GM10266 (cell line): ENCODE measurements around the gene EDA.

Source experiments
- DNase-seq: peaks from one replicate; pipeline ENCODE4 v3.0.0; 2012; ENCODE audit errors: extremely low spot score
- TF ChIP-seq, protein P1 (sequence below): IDR thresholded peaks from 2 replicates; pipeline ENCODE4 v1.5.1; 2012; ENCODE audit warnings: mild to moderate bottlenecking, low read depth; ENCODE audit not compliant: control insufficient read depth, insufficient read depth; ENCODE audit errors: missing control alignments

Gene EDA

DNA sequence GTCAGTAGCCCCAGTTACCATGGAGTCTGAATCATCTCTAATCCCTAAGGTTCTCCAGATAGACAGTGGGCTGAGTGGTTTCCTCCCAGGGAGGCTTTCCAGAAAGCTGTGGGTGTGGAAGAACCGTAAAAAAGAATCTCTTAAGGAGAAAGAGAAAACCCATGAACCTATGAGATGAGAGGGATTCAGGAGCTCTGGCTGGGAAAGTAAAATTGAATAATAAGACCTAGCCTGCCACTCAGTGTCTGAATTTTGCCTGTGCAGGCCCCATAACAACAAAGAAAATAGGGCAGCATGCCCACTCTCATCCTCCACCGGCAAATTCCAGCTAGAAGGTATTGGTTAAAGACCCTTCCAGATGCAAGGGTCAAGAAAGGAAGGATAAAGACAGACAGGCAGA lies 416.9 kb downstream of the EDA start:
- DNase-seq, result no peak
- TF ChIP-seq, protein P1, sequence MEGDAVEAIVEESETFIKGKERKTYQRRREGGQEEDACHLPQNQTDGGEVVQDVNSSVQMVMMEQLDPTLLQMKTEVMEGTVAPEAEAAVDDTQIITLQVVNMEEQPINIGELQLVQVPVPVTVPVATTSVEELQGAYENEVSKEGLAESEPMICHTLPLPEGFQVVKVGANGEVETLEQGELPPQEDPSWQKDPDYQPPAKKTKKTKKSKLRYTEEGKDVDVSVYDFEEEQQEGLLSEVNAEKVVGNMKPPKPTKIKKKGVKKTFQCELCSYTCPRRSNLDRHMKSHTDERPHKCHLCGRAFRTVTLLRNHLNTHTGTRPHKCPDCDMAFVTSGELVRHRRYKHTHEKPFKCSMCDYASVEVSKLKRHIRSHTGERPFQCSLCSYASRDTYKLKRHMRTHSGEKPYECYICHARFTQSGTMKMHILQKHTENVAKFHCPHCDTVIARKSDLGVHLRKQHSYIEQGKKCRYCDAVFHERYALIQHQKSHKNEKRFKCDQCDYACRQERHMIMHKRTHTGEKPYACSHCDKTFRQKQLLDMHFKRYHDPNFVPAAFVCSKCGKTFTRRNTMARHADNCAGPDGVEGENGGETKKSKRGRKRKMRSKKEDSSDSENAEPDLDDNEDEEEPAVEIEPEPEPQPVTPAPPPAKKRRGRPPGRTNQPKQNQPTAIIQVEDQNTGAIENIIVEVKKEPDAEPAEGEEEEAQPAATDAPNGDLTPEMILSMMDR, result no peak

DNA sequence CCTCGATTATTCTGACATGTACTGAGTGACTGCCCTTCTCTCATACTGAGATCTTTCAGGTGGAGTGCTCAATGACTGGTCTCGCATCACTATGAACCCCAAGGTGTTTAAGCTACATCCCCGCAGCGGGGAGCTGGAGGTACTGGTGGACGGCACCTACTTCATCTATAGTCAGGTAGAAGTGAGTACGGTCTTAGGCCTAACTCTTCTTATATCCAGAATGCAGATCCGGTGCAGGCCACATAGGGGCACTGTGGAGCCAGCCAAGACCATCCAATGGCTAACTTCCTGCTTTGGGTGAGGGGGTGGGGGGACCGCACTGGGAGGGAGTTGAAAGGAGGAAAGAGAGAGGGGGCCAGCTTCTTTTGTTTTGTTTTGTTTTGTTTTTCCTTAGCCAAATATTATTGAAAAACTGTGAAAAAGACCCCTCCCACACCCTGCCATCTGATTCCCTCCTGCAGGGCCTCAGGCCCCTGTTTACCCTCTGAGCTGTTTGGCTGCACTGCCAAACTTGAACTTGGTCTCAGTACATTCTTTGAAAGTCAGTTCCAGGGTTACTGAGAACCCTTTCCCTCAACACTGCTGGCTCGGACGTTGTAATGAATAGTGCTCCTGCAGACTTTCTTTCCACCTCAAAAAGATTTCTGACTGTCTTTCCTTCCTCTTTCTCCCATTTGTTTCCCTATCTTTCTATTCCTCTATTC lies 417.6 kb downstream of the EDA start:
- TF ChIP-seq, protein P1, result peak; percentile 43
- DNase-seq, result peak; percentile 22

DNA sequence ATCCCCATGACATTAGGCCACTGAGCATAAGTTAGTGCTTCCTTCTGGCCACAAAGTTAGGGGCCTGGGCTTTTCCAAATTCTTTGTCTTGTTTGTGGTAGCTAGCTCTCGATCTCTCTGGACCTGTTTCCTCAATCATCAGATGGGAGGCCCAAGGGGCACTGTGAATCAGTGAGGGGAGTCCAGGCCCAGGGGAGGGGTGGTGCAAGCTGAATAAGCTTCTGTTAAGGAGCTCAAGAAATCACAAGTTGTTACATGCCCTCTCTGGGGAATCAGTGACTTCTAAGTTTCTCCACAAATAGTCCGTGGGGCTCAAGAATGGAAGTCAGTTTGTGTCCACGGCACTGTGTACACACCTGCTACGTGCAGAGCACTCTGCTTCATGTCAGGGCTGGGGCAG lies 418.7 kb downstream of the EDA start:
- DNase-seq, result no peak
- TF ChIP-seq, protein P1, result no peak

DNA sequence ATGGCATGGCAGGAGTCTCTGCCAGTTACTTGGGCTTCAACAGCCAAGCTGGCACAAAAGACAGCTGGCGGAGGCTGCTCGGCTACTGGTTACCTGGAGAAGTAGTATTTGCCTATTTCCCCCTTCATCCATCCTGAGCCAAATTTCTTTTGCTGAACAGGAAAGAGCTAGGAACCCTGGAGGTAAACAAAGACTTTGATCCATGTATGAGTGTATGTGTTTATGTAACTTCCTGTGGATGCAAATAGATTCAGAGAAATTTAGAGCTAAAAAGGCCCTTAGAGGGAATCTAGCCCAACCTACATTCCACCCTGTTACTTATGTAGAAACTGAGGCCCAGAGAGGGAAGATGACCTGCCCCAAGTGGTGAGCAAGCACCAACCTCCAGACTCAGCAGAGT lies 422.6 kb downstream of the EDA start:
- no peak for DNase-seq
- TF ChIP-seq, protein P1, result no peak

DNA sequence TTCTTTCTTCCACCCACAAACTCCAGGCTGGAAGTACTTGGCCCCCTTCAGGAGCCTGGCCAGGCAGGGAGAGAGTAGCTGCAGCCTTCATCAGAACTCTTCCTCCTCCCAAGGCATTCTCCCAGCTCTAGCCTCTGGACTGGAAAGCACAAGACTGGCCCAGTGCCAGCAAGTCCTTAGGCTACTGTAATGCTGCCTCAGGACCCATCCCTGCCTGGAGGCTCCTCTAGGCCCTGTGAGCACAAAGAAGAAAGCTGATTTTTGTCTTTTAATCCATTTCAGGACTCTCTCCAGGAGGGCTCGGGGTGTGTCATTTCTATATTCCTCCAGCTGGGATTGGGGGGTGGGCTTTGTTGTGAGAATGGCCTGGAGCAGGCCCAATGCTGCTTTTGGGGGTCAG lies 423.0 kb downstream of the EDA start:
- no peak for DNase-seq
- TF ChIP-seq, protein P1, result no peak

DNA sequence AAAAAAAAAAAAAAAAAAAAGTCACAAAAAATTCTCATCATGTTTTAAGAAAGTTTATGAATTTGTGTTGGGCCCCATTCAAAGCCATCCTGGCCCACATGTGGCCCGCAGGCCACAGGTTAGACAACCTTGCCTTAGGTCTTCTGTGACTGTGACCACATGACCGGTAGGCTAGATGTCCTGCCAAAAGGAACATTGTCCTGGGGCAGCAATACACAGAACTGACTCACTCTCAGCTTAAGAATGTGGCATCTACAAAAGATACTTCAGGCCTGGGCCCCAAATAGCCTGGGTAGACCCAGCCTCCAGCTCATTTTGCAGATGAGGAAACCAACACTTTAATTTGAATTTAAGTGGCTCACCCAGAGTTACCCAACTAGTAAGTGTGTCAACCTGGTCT lies 423.8 kb downstream of the EDA start:
- TF ChIP-seq, protein P1, result no peak
- DNase-seq, result no peak

DNA sequence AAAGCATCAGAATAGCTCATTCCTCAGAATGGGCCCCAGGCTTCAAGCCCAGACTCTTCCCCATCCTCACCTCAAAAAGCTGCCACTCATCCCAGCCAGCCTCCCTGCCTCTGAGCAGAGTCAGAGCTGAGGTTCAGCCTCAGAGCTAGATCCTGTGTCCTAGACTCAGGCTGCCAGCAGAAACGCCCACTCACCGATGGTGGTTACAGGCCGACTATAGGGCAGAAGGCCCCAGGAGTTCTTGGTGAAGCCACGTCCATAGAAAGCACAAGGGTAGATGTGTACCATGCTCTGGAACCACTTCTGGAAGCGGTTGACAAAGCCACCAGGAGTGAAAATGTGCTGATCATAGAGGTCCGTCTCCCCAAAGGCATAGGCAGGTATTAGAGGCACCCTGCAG lies 426.1 kb downstream of the EDA start:
- no peak for DNase-seq
- TF ChIP-seq, protein P1, result no peak
